HAP-1 (cell line): Measurements from ENCODE around the gene TPGS2.
"Not testable (repeated sequence)": the region's sequence is repeated elsewhere in the genome, so short reads cannot be mapped to it uniquely, and the experiment has no call there.

ENCODE experiments used
- DNase-seq, 2 experiments: peaks; one replicate each; pipeline ENCODE4 v3.0.0-alpha.2; 2016 to 2020; ENCODE audit warnings: low spot score in 2 of 2
- H3K27me3 ChIP-seq: fragments of 250-450 bp; sonication (Bioruptor Pico); 2 replicates; pipeline ENCODE4 v1.5.1; 2020; ENCODE audit warnings: low read depth, mild to moderate bottlenecking, moderate library complexity
- H3K36me3 ChIP-seq: fragments of 250-450 bp; sonication (Bioruptor Pico); replicated peaks from 2 replicates; pipeline ENCODE4 v1.5.1; 2020; ENCODE audit warnings: mild to moderate bottlenecking
- H3K4me1 ChIP-seq: fragments of 250-450 bp; sonication (Bioruptor Pico); 2 replicates; pipeline ENCODE4 v1.5.1; 2020; ENCODE audit warnings: mild to moderate bottlenecking
- H3K4me3 ChIP-seq: fragments of 250-450 bp; sonication (Bioruptor Pico); 2 replicates; pipeline ENCODE4 v1.5.1; 2020; ENCODE audit warnings: mild to moderate bottlenecking, moderate library complexity
- H3K9me3 ChIP-seq: fragments of 250-450 bp; sonication (Bioruptor Pico); 2 replicates; pipeline ENCODE4 v1.5.1; 2020; ENCODE audit warnings: mild to moderate bottlenecking, moderate library complexity
- in situ Hi-C: fragments of 300-500 bp; cut with MboI; formaldehyde crosslinking; loops from 3 replicates; pipeline ENCODE4 v1.14.3; 2020; ENCODE audit warnings: low sequenced_read_pairs, inconsistent platforms, mixed read lengths

TPGS2 gene

DNA sequence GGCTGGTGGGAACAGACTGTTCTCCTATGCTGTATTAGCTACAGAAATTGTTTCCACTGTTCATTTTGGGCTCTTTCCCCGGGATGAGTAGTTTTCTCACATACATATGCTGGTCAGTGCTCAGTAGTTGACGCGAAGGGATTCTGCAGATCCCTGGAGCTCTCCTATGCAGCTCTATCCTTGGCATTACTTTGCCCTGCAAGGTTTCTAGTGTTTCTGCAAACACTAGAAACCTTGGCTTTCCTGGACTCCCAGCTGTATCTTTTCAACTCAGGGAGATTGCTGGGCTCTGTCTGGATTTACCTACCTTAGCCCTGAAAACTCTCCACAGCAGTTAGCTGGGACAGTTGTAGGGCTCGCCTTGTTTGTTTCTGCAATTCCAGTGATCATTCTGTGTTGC is 11.0 kb upstream of the TPGS2 start:
- in situ Hi-C loops = no loop called here
- no peaks in the 10 kb centered on the region for H3K4me1 ChIP-seq
- no peaks in the 10 kb centered on the region for H3K27me3 ChIP-seq
- peaks cover 8% of the 10 kb centered on the region; the same call in 1 of the 2 replicates for H3K36me3 ChIP-seq
- no peaks in the 10 kb centered on the region for H3K9me3 ChIP-seq
- no peak overlapping the region for H3K4me3 ChIP-seq
- no peak for DNase-seq

DNA sequence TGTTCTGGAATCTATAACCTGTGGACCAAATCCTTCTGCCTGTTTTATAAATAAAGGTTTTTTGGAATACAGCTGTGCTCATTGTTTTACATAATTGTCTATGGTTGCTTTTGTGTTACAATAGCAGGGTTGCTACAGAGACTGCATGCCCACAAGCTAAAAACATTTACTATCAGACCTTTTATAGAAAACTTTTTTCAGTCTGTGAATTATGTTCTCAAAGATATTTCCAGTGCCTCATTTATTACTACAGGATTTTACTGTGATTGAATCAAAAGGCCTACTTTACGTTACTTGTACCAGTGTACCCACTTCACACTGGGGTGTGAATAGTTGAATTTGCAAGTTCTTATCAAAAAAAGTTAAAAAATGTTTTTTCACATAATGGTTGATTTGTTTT is 7.1 kb upstream of the TPGS2 start:
- Histone ChIP-seq H3K27me3 (no peaks in the 10 kb centered on the region), H3K9me3 (no peaks in the 10 kb centered on the region), H3K36me3 (peaks cover 8% of the 10 kb centered on the region; the same call in 1 of the 2 replicates), H3K4me3 (no peak overlapping the region), H3K4me1 (no peaks in the 10 kb centered on the region)
- DNase-seq = no peak
- in situ Hi-C loops = no loop called here

DNA sequence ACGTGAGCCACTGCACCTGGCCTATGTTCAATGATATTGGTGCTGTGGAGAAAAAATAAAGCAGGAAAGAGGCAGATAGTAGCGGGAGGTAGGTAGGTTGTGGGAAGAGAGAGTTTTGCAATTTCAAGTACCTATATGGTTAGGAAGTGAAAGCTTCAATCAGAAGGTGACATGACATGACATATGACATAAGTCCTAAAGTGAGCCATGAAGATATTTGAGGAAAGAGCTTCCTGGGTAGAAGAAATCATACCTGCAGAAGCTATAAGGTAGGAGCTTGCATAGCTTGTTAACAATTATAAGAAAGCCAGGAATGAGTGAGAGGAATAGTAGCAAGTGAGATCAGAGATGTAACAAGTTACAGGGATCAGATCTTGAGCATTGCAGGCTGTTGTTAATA is 4.3 kb upstream of the TPGS2 start:
- no peak overlapping the region for H3K4me3 ChIP-seq
- H3K4me1 ChIP-seq = peaks cover 11% of the 10 kb centered on the region
- H3K27me3 ChIP-seq = no peaks in the 10 kb centered on the region
- H3K36me3 ChIP-seq = peaks cover 8% of the 10 kb centered on the region; the same call in 1 of the 2 replicates
- H3K9me3 ChIP-seq = no peaks in the 10 kb centered on the region
- DNase-seq = no peak
- in situ Hi-C loops = no loop called here

DNA sequence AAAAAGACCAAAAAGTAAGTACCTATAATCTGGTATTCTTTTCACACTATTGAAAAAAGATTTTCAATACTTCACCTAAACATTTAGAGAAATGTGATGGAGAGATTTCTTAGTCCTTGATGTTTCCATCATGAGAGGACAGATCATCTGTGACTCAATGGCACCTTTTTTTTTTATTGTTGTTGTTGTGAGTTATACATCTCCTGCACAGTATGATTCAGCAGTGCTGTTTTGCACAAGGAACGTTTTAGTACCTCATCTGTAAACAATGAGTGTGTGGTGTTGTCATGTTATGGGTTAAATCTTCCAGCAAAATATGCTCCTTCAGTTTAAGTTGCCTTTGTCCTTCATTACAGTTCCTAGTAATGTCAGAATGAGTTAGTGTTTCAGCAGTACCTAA is 2.3 kb upstream of the TPGS2 start:
- DNase-seq = no peak
- H3K27me3 ChIP-seq = no peaks in the 10 kb centered on the region
- no peaks in the 10 kb centered on the region for H3K9me3 ChIP-seq
- no peak overlapping the region for H3K4me3 ChIP-seq
- peaks cover 16% of the 10 kb centered on the region for H3K4me1 ChIP-seq
- peaks cover 8% of the 10 kb centered on the region; the same call in 1 of the 2 replicates for H3K36me3 ChIP-seq
- in situ Hi-C loops = no loop called here

DNA sequence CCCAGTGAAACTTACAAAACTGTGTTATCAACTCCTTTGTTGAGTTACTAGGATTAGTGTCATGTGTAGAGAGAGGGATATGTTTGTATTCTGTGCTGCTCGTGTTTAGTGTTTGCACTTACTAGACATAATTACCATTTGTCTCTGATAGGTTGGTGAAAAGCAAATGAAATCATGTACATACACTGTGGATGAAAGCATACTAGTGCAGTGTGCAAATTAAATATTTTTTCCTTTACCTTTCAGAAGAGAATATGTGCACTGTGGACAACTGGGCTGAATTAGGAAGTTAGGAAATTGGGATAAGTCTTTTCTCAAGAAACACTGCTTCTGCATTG is 1.3 kb upstream of the TPGS2 start:
- no peaks in the 10 kb centered on the region for H3K27me3 ChIP-seq
- in situ Hi-C loops = no loop called here

DNA sequence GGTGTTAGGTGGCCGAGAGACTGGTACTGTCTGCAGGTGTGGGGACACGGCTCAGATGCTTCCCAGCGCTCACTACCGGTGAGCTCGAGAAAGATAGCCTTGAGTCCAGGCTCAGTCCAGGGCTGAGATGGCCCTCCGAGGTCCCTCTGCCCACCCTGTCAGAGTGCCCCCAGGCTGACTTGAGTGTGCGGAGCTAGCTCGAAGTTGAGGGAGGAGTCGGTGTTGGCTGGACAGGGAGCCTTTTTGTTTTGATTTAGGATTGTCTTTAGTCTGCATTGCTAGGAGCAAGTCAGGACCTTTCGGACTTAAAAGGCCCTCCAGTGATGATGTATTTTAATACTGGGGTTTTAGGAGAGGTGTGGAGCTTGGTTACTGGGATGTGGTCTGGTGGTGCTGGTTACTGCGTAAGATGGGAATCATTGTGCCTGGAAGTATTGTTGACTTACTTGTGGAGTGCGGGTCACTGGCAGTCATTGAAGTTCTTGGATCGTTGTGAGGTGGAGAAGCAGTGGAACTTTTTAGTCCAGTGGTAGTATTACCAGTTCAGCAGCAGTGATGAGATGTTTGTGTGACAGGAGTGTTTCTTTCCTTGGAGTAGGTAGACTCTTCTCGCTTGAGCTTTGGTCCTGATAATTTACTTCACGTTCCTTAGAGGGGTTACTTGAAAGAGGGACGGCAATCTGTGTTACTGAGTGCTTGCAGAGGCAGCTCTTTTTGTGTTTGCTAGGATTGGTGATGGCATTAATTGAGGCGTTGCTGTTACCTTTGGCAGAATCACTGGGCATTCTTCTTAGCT is 758 bp upstream of the TPGS2 start:
- peak overlapping the region; percentile 91 for H3K4me3 ChIP-seq
- in situ Hi-C loops = no loop called here
- H3K9me3 ChIP-seq = no peaks in the 10 kb centered on the region
- H3K36me3 ChIP-seq = no peaks in the 10 kb centered on the region
- no peaks in the 10 kb centered on the region for H3K27me3 ChIP-seq
- peak in 1 of 2 experiments; percentile 19 for DNase-seq
- H3K4me1 ChIP-seq = peaks cover 16% of the 10 kb centered on the region

More for the DNA sequence above, 1.3 kb upstream of the TPGS2 start:
- Histone ChIP-seq H3K9me3 (no peaks in the 10 kb centered on the region), H3K4me3 (peak overlapping the region; percentile 91), H3K36me3 (no peaks in the 10 kb centered on the region), H3K4me1 (peaks cover 16% of the 10 kb centered on the region)
- no peak for DNase-seq

DNA sequence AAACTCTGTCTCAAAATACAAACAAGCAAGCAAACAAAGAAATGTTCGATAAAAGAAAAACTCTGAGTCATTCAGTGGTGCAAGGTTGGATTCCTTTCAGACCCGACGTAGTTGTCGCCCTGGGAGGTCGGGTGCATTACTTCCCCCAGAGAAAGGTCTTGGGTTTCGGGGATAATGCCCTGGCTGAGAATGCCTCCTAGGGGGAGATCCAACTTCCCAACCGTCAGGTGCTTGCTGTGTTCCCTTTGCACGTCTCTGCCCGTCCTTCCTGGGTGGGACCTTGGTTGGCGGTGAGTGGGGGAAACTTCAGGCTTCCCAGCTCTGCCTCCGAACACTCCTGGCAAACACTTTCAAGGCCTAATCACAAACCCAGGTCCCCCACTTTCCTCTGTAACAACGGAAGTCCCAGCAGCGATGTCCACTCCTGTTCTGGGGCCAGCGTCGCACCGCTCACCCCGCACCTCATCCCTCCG is 609 bp downstream of the TPGS2 start:
- Histone ChIP-seq H3K9me3 (no peaks in the 10 kb centered on the region), H3K4me3 (peak overlapping the region; percentile 91), H3K27me3 (no peaks in the 10 kb centered on the region), H3K36me3 (peaks cover 5% of the 10 kb centered on the region; the same call in 1 of the 2 replicates), H3K4me1 (peaks cover 16% of the 10 kb centered on the region)
- DNase-seq = peak; percentile 40 to 49
- in situ Hi-C loops = no loop called here

DNA sequence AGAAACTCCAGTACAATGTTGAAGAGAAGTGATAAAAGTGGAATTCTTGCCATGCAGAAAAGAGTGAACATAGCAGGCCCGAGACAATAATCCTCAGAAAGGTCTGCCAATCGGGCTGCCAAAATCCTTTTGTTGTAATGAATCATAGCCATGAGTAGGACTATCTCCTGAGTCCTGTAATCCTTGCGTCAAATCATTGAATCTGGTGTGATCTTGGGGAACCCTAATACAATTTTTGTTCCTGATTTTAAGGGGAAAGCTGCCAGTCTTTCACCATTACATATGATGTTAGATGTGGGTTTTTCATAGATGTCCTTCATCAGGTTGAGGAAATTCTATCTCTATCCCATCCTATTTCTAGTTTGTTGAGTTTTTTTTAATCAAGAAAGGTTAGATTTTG is 2.2 kb downstream of the TPGS2 start:
- Histone ChIP-seq H3K4me1 (peaks cover 16% of the 10 kb centered on the region), H3K36me3 (peaks cover 5% of the 10 kb centered on the region; the same call in 1 of the 2 replicates), H3K4me3 (no peak overlapping the region), H3K9me3 (no peaks in the 10 kb centered on the region), H3K27me3 (no peaks in the 10 kb centered on the region)
- no peak for DNase-seq
- in situ Hi-C loops = no loop called here

DNA sequence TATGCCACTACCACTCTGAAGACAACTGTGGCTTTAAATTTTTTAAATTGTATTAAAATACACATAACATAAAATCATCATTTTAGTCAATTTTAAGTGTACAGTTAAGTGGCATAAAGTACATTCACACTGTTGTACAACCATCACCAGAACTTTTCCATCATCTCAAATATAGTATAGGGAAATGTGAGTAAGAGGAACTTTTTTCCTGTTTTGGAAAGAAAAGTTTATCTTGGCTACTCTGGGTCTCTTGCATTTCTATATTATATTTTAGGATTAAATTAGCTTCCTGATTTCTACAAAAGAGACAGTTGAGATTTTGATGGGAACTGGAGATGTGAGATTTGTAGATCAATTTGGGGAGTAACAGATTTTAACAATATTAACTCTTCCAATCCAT is 3.3 kb downstream of the TPGS2 start:
- no peak overlapping the region for H3K4me3 ChIP-seq
- no peaks in the 10 kb centered on the region for H3K9me3 ChIP-seq
- H3K36me3 ChIP-seq = peaks cover 5% of the 10 kb centered on the region; the same call in 1 of the 2 replicates
- peaks cover 16% of the 10 kb centered on the region for H3K4me1 ChIP-seq
- DNase-seq = no peak
- H3K27me3 ChIP-seq = no peaks in the 10 kb centered on the region
- in situ Hi-C loops = no loop called here

DNA sequence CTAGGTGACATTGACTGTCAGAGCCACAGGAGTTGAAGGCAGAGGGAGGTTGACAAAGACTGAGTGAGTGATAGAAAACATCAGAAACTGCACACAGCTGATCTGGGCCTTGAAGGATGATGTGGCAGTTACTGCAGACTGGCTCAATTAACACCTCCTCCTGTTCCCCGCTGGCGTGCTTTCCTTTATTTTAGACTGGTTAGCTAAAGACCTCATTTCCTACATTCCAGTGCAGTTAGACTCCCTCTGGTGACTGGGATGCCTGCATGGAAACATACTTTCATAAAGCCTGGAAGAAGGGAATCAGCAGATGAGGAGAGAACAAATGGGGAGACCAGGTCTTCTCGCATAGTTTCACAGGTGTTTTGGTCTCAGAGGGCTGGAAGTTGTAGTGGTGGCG is 7.1 kb downstream of the TPGS2 start:
- no peak for DNase-seq
- Histone ChIP-seq H3K27me3 (no peaks in the 10 kb centered on the region), H3K4me3 (no peak overlapping the region), H3K4me1 (no peaks in the 10 kb centered on the region), H3K9me3 (no peaks in the 10 kb centered on the region), H3K36me3 (peaks cover 11% of the 10 kb centered on the region)
- in situ Hi-C loops = no loop called here

DNA sequence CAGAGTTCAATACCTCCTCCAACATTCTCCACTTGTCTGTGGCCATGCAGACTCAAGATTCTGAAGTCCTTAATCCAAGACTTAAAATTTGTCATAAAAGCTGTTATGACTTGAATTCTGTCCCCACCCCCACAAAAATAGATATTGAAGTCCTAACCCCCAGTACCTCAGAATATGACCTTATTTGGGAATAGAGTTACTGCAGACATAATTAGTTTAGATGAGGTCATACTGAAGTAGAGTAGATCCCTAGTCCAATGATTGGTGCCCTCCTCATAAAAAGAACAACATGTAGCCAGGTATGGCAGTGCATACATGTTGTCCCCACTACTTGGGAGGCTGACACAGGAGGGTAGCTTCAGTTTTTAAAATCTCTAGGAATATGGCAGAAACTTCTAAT is 9.2 kb downstream of the TPGS2 start:
- Histone ChIP-seq H3K36me3 (peaks cover 31% of the 10 kb centered on the region), H3K4me3 (no peak overlapping the region), H3K9me3 (no peaks in the 10 kb centered on the region), H3K27me3 (no peaks in the 10 kb centered on the region), H3K4me1 (no peaks in the 10 kb centered on the region)
- DNase-seq = no peak
- in situ Hi-C loops = no loop called here

DNA sequence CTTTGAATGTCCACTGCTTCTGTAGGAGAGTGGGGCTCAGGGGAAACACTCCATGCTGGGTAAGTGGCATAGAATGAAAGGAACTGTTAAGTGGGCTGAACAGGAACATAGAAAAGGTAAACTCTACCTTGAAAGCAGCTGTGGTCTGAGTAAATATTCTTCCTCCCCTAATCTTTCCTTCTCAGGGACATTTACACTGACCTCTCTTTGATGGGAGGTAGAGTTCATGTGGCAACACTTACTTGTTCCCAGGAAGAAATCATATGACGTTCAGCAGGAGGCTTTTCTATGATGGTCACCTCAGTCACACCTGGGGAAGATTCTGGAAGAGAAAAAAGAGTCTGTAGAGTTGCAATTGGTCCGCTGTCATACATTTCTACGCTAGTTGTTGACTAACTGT is 10.2 kb downstream of the TPGS2 start:
- Histone ChIP-seq H3K27me3 (no peaks in the 10 kb centered on the region), H3K4me3 (no peak overlapping the region), H3K4me1 (no peaks in the 10 kb centered on the region), H3K36me3 (peaks cover 36% of the 10 kb centered on the region), H3K9me3 (no peaks in the 10 kb centered on the region)
- no peak for DNase-seq
- in situ Hi-C loops = no loop called here

DNA sequence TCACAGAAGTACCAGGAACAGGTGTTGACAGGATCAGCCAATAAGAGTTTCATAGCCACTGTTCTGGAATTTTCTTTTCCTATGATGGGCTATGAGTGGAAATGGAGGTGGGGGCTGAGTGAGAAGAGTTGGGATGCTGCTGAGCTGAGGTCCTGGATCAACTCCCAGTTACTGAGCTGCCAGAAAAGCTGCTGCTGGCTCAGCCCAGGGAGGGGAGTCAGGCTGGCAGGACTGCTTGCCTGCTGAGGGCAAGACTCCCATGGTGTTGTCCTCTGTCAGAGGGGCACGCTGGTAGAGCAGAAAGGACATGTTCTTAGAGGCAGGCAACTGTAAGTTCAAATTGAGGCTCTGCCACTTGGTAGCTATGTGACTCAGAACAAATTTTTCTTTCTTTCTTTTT is 11.8 kb downstream of the TPGS2 start:
- H3K36me3 ChIP-seq = peaks cover 37% of the 10 kb centered on the region
- in situ Hi-C loops = no loop called here

DNA sequence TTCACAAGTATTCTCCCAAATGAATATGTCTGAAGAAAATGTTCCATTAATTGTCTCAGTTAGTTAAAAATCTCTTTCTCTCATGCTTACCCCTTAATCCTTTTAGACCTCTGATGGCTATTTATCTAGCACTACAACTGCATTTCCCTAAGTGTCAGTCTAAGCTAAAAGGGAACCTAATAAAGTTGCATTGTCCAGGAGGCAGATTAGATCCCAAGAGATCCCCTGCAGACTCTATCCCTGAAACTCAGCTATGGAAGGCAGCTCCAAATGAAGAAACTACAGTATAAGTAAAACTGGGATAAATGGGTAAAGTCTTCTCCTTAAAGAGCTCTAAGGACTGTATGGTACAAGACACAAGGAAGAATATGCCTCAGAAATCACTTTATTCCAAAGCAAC is 12.7 kb downstream of the TPGS2 start:
- H3K27me3 ChIP-seq, DNase-seq, H3K4me3 ChIP-seq, H3K9me3 ChIP-seq, H3K4me1 ChIP-seq, in situ Hi-C loops: not testable (repeated sequence)
- H3K36me3 ChIP-seq = peaks cover 40% of the 10 kb centered on the region

More for the DNA sequence above, 11.8 kb downstream of the TPGS2 start:
- no peaks in the 10 kb centered on the region for H3K9me3 ChIP-seq
- H3K27me3 ChIP-seq = no peaks in the 10 kb centered on the region
- no peak overlapping the region for H3K4me3 ChIP-seq
- no peak for DNase-seq
- H3K4me1 ChIP-seq = no peaks in the 10 kb centered on the region
